Measurements from ENCODE around the gene COX6B1.

Gene COX6B1

DNA sequence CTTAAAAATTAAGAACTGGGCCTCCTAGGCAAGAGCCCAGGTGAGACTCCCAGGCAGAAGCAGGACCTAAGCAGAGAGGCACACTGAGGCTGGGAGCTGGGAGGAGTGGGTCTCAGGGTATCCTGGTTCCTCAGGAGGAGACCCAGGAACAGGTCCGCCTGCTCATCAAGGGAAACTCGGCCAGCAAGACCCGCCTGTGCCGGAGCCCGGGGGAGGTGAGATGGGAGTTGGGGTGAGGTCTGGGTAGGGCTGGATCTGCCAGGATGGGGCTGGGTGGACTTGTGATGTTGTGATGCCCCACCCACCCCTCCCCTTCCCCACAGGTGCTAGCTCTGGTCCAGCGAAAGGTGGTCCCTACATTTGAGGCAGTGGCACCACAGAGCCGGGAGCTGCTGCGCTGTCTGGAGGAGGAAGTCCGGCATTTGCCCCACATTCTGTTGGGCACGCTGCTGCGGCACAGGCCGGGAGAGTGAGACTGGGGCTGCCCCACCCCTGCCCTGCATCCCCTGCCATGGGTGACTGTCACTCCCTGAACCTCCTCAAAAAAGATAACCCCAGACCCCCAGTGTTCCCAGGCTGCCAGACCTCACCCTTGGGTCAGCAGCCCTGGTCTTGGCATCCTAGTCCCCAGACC, 28.7 kb upstream of the COX6B1 start:
- WGBS, result 97% methylated on average over 7 of the region's 12 CpGs
- Histone ChIP-seq H4K91ac (ENCODE audit: low read length) (no peak overlapping the region), H2AK5ac (ENCODE audit: low read length, severe bottlenecking) (no peak overlapping the region)

DNA sequence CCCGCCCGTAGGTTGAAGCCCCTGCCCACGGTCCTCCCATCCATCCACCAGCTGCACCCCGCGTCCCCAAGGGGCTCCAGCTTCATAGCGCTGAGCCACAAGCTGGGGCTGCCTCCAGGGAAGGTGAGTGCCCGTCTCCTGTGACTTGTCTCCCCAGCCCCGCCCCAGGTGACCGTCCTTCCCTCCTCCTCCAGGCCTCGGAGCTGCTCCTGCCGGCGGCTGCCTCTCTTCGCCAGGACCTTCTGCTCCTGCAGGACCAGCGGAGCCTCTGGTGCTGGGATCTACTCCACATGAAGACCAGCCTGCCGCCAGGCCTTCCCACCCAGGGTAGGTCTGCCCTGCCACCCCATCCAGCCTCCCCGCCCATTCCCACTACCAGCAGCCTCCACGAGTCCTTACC, 28.1 kb upstream of the COX6B1 start:
- no peak for DNase-seq
- Histone ChIP-seq H3K36me3 (ENCODE audit: control insufficient read depth in 1 of 2, insufficient read depth in 2 of 2, low read depth in 1 of 2, low read length in 2 of 2) (peaks cover 14 to 37% of the 10 kb centered on the region in 2 experiments), H3K79me1 (replicated peaks; ENCODE audit: low read length, poor library complexity, severe bottlenecking) (no peaks in the 10 kb centered on the region), H2BK15ac (ENCODE audit: low read depth, poor library complexity, severe bottlenecking) (no peak overlapping the region), H2BK120ac (ENCODE audit: low read depth, low read length) (no peak overlapping the region), H4K8ac (ENCODE audit: low read length) (no peak overlapping the region), H3K18ac (ENCODE audit: low read depth in 1 of 2, low read length in 2 of 2) (no peak overlapping the region), H3K14ac (ENCODE audit: low read length in 2 of 2) (no peak overlapping the region), H3K27me3 (ENCODE audit: control insufficient read depth in 1 of 2, insufficient read depth in 1 of 2, low read length in 2 of 2) (no peaks in the 10 kb centered on the region), H3K9me3 (ENCODE audit: control insufficient read depth, low read length) (no peaks in the 10 kb centered on the region), H2AFZ (ENCODE audit: low read depth, low read length) (no peak overlapping the region), H3K4ac (ENCODE audit: low read depth in 1 of 2, low read length in 2 of 2) (no peak overlapping the region), H2BK5ac (ENCODE audit: low read depth, low read length, poor library complexity, severe bottlenecking) (no peak overlapping the region), H3K27ac (ENCODE audit: low read length, poor library complexity, severe bottlenecking) (no peak overlapping the region), H3K23ac (ENCODE audit: low read length in 2 of 2) (no peak overlapping the region), H3K4me3 (ENCODE audit: insufficient read depth in 1 of 2, low read depth in 1 of 2, low read length in 2 of 2) (no peak overlapping the region), H2BK12ac (ENCODE audit: low read length in 2 of 2) (no peak overlapping the region), H3K4me2 (ENCODE audit: low read length, poor library complexity, severe bottlenecking) (no peak overlapping the region), H3K4me1 (ENCODE audit: control insufficient read depth, insufficient read depth, low read depth, low read length) (no peaks in the 10 kb centered on the region), H4K91ac (ENCODE audit: low read length) (peak overlapping the region; percentile 16), H2AK5ac (ENCODE audit: low read length, severe bottlenecking) (no peak overlapping the region), H3K9ac (ENCODE audit: low read length) (no peak overlapping the region)
- WGBS, result 95% methylated on average over 17 of the region's 17 CpGs

More for the DNA sequence above, 28.7 kb upstream of the COX6B1 start:
- no peak overlapping the region for H4K8ac ChIP-seq (ENCODE audit: low read length)
- H2BK15ac ChIP-seq (ENCODE audit: low read depth, poor library complexity, severe bottlenecking), result no peak overlapping the region
- H2BK5ac ChIP-seq (ENCODE audit: low read depth, low read length, poor library complexity, severe bottlenecking), result no peak overlapping the region
- no peak overlapping the region for H3K4ac ChIP-seq (ENCODE audit: low read depth in 1 of 2, low read length in 2 of 2)
- H3K18ac ChIP-seq (ENCODE audit: low read depth in 1 of 2, low read length in 2 of 2), result no peak overlapping the region
- H3K79me1 ChIP-seq (replicated peaks; ENCODE audit: low read length, poor library complexity, severe bottlenecking), result no peaks in the 10 kb centered on the region
- H2AFZ ChIP-seq (ENCODE audit: low read depth, low read length), result no peak overlapping the region
- no peak for DNase-seq
- H3K23ac ChIP-seq (ENCODE audit: low read length in 2 of 2), result no peak overlapping the region
- no peaks in the 10 kb centered on the region for H3K9me3 ChIP-seq (ENCODE audit: control insufficient read depth, low read length)
- H2BK120ac ChIP-seq (ENCODE audit: low read depth, low read length), result no peak overlapping the region
- H2BK12ac ChIP-seq (ENCODE audit: low read length in 2 of 2), result no peak overlapping the region
- no peaks in the 10 kb centered on the region for H3K4me1 ChIP-seq (ENCODE audit: control insufficient read depth, insufficient read depth, low read depth, low read length)
- H3K14ac ChIP-seq (ENCODE audit: low read length in 2 of 2), result no peak overlapping the region
- no peak overlapping the region for H3K4me2 ChIP-seq (ENCODE audit: low read length, poor library complexity, severe bottlenecking)
- no peak overlapping the region for H3K9ac ChIP-seq (ENCODE audit: low read length)
- peaks cover 14 to 39% of the 10 kb centered on the region in 2 experiments for H3K36me3 ChIP-seq (ENCODE audit: control insufficient read depth in 1 of 2, insufficient read depth in 2 of 2, low read depth in 1 of 2, low read length in 2 of 2)
- no peak overlapping the region for H3K27ac ChIP-seq (ENCODE audit: low read length, poor library complexity, severe bottlenecking)
- H3K27me3 ChIP-seq (ENCODE audit: control insufficient read depth in 1 of 2, insufficient read depth in 1 of 2, low read length in 2 of 2), result no peaks in the 10 kb centered on the region
- no peak overlapping the region for H3K4me3 ChIP-seq (ENCODE audit: insufficient read depth in 1 of 2, low read depth in 1 of 2, low read length in 2 of 2)

DNA sequence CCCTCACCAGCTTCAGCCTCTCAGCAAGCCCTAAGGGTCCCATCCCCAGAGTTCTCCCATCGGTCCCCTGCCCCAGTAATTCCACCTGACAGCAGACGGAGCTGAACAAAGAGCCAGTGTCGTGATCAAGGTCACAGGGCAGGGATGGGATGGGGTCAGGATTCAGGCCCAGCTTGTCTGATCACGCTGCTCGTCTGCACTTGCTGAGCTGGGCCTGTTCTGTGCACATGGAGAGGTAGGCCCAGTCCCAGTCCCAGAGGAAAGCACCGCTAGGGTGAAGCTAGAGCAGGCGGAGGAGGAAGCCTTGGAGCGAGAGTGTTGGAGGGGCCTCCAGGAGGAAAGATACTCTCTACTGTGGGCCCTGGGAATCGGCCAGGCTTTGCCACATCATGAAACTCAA, 26.4 kb upstream of the COX6B1 start:
- H3K4me1 ChIP-seq (ENCODE audit: control insufficient read depth, insufficient read depth, low read depth, low read length), result no peaks in the 10 kb centered on the region
- no peak overlapping the region for H2AK5ac ChIP-seq (ENCODE audit: low read length, severe bottlenecking)
- H3K9me3 ChIP-seq (ENCODE audit: control insufficient read depth, low read length), result no peaks in the 10 kb centered on the region
- no peaks in the 10 kb centered on the region for H3K79me1 ChIP-seq (replicated peaks; ENCODE audit: low read length, poor library complexity, severe bottlenecking)
- H2BK120ac ChIP-seq (ENCODE audit: low read depth, low read length), result no peak overlapping the region
- WGBS, result 93% methylated on average over 9 of the region's 9 CpGs
- H3K4ac ChIP-seq (ENCODE audit: low read depth in 1 of 2, low read length in 2 of 2), result no peak overlapping the region
- H3K14ac ChIP-seq (ENCODE audit: low read length in 2 of 2), result no peak overlapping the region
- H4K8ac ChIP-seq (ENCODE audit: low read length), result no peak overlapping the region
- H4K91ac ChIP-seq (ENCODE audit: low read length), result no peak overlapping the region
- no peak overlapping the region for H3K4me3 ChIP-seq (ENCODE audit: insufficient read depth in 1 of 2, low read depth in 1 of 2, low read length in 2 of 2)
- no peak overlapping the region for H2BK12ac ChIP-seq (ENCODE audit: low read length in 2 of 2)
- H3K9ac ChIP-seq (ENCODE audit: low read length), result no peak overlapping the region
- no peak for DNase-seq
- no peak overlapping the region for H3K27ac ChIP-seq (ENCODE audit: low read length, poor library complexity, severe bottlenecking)
- H2BK15ac ChIP-seq (ENCODE audit: low read depth, poor library complexity, severe bottlenecking), result no peak overlapping the region
- no peak overlapping the region for H3K18ac ChIP-seq (ENCODE audit: low read depth in 1 of 2, low read length in 2 of 2)
- no peak overlapping the region for H3K4me2 ChIP-seq (ENCODE audit: low read length, poor library complexity, severe bottlenecking)
- H3K27me3 ChIP-seq (ENCODE audit: control insufficient read depth in 1 of 2, insufficient read depth in 1 of 2, low read length in 2 of 2), result no peaks in the 10 kb centered on the region
- peaks cover 7 to 30% of the 10 kb centered on the region in 2 experiments for H3K36me3 ChIP-seq (ENCODE audit: control insufficient read depth in 1 of 2, insufficient read depth in 2 of 2, low read depth in 1 of 2, low read length in 2 of 2)
- no peak overlapping the region for H2BK5ac ChIP-seq (ENCODE audit: low read depth, low read length, poor library complexity, severe bottlenecking)
- no peak overlapping the region for H3K23ac ChIP-seq (ENCODE audit: low read length in 2 of 2)
- no peak overlapping the region for H2AFZ ChIP-seq (ENCODE audit: low read depth, low read length)

DNA sequence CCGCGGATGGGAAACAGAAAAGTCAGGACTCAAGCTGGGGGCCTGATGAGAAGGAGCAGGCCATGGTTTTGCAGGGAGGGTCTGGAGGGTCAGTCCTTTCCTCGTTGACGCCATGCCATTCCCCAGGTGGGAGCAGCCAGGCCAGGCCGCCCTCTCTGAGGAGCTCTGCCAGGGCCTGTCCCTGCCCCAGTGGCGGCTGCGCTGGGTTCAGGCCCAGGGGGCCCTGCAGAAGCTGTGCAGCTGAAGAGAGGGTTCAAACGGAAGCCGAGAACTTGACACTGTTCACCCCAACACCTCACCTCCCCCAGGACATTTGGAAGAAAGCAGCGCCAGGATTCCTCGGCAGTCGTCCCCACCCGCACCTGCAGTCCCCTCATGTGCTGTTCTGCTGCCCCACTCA, 25.4 kb upstream of the COX6B1 start:
- no peaks in the 10 kb centered on the region for H3K4me1 ChIP-seq (ENCODE audit: control insufficient read depth, insufficient read depth, low read depth, low read length)
- no peaks in the 10 kb centered on the region for H3K79me1 ChIP-seq (replicated peaks; ENCODE audit: low read length, poor library complexity, severe bottlenecking)
- no peak overlapping the region for H3K4me2 ChIP-seq (ENCODE audit: low read length, poor library complexity, severe bottlenecking)
- WGBS, result 93% methylated on average over 13 of the region's 13 CpGs
- no peak overlapping the region for H2BK120ac ChIP-seq (ENCODE audit: low read depth, low read length)
- H4K8ac ChIP-seq (ENCODE audit: low read length), result no peak overlapping the region
- H4K91ac ChIP-seq (ENCODE audit: low read length), result no peak overlapping the region
- no peak overlapping the region for H3K18ac ChIP-seq (ENCODE audit: low read depth in 1 of 2, low read length in 2 of 2)
- H3K36me3 ChIP-seq (ENCODE audit: control insufficient read depth in 1 of 2, insufficient read depth in 2 of 2, low read depth in 1 of 2, low read length in 2 of 2), result peaks cover 7 to 24% of the 10 kb centered on the region in 2 experiments
- H2AFZ ChIP-seq (ENCODE audit: low read depth, low read length), result no peak overlapping the region
- H2BK5ac ChIP-seq (ENCODE audit: low read depth, low read length, poor library complexity, severe bottlenecking), result no peak overlapping the region
- no peak overlapping the region for H3K4ac ChIP-seq (ENCODE audit: low read depth in 1 of 2, low read length in 2 of 2)
- no peak for DNase-seq
- H3K14ac ChIP-seq (ENCODE audit: low read length in 2 of 2), result no peak overlapping the region
- no peak overlapping the region for H3K27ac ChIP-seq (ENCODE audit: low read length, poor library complexity, severe bottlenecking)
- no peak overlapping the region for H3K4me3 ChIP-seq (ENCODE audit: insufficient read depth in 1 of 2, low read depth in 1 of 2, low read length in 2 of 2)
- no peak overlapping the region for H3K23ac ChIP-seq (ENCODE audit: low read length in 2 of 2)
- no peaks in the 10 kb centered on the region for H3K27me3 ChIP-seq (ENCODE audit: control insufficient read depth in 1 of 2, insufficient read depth in 1 of 2, low read length in 2 of 2)
- no peak overlapping the region for H2BK12ac ChIP-seq (ENCODE audit: low read length in 2 of 2)
- H3K9me3 ChIP-seq (ENCODE audit: control insufficient read depth, low read length), result no peaks in the 10 kb centered on the region
- no peak overlapping the region for H3K9ac ChIP-seq (ENCODE audit: low read length)
- H2AK5ac ChIP-seq (ENCODE audit: low read length, severe bottlenecking), result no peak overlapping the region
- no peak overlapping the region for H2BK15ac ChIP-seq (ENCODE audit: low read depth, poor library complexity, severe bottlenecking)

Data from mesenchymal stem cell (in vitro differentiated cells and primary cell).